Forelimb muscle (tissue), 1 donor: ENCODE measurements around the gene SPTBN4. TPM values are rescaled to one million over a fixed set of nuclear protein-coding genes. Genes with fewer than 3 reads are reported as not detected.
A peak's percentile ranks its signal among the peaks of the same experiment; 100 is the strongest.
"Not testable (repeated sequence)": the region's sequence is repeated elsewhere in the genome, so short reads cannot be mapped to it uniquely, and the experiment has no call there.

ENCODE experiments used
- DNase-seq: peaks from one replicate; pipeline ENCODE4 v3.0.0-alpha.2; 2013; ENCODE audit warnings: low read depth
- polyA plus RNA-seq: library from polyadenylated mRNA; unstranded; fragments of 120-200 nt; gene quantifications from one replicate; pipeline ENCODE4 v1.2.1, GENCODE V29; 2013; ENCODE audit not compliant: insufficient read length

Gene SPTBN4
- polyA plus RNA-seq, result 0.33 TPM

DNA sequence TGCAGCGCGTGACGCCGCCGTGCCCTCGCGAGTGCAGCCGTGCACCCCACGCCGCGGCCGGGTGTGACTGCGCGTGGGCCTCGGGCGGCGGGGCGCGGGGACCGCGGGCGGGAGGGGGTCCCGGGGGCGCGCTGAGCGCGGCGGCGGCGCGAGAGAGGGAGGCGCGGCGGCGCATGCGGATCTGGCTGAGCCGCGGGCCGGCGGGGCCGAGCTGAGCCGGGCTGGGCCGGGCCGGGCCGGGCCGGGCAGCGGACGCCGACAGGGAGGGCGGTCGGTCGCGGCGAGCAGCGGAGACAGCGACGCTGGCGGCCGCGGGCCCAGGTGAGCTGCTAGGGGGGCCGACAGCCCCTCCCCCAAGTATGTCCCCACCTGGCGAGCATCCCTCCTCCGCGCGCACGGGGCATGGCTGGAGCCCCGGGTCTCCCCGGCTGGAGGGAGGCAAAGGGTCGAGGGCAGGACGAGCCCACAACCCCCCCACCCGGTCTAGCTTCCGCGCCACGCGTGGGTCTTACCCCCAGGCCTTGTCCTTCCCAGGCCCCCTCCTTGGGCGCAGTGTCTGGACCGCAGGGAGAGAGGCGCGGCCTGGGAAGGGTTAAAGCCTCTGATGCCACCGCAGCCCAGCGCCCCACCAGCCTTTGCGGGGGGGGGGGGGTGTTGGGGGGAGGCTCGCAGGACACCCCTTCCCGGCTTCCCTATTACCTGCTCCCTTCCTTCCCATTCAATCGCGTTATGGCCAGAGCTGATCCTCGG is at the start of gene SPTBN4:
Gene SPTBN4 (plus strand): TSS at position 17 of the 750 bp plus-strand sequence. CDS start 5,621 bp downstream, outside the sequence.
- DNase-seq, result no peak

DNA sequence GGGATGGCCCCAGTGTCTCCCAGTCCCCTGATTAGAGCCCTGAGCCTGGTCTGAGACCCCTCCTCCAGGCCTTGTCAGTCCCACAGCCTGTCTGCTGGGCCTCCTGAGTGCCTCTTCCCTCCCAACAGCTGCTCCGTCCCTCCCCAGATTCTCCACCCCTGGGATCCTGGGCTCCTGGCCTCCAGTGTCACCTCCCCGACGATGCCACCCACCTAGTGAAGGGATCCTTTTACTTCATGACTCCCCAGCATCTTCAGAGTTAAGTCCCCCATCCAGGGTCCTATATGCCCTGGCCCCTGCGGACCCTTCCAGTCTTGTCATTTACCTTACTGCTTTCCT is 49.2 kb upstream of the SPTBN4 start:
- no peak for DNase-seq

DNA sequence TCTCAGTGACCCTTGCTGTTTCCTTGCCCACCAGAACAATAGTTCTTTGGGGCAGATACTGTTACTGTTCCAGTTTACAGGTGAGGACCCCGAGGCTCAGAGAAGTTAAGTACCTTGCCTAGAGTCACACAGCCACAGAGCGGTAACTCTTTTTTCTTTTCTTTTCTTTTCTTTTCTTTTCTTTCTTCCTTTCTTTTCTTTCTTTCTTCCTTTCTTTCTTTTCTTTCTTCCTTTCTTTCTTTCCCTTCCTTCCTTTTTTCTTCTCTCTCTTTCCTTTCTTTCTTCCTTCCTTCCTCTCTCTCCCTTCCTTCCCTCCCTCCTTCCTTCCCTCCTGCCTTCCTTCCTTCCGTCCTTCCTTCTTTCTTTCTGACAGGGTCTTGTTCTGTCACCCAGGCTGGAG is 48.8 kb upstream of the SPTBN4 start:
- no peak for DNase-seq

DNA sequence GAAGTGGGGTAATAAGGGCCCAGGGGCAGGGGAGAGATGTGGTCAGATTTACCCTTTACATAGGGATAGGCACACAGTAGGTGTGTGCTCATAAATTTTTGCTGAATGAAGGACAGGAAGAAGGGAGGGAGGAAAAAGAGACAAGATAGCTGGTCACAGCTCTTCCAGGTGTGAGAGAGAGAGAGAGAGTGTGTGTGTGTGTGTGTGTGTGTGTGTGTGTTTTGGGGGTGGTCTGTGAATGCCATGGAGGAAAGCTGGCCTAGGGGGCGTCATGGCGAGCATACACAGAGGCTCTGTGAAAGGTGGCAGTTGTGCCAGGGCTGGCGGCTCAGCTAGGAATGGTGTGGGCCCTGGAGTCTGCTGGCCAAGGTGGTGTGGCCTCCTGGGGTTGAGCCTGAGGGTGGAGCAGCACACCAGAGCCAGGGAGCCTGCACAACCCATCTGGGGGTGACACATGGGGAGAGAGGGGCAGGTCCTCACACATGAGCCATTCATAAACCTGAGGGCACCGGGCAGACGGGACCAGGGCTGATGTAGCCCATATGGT is 47.7 kb upstream of the SPTBN4 start:
- no peak for DNase-seq

DNA sequence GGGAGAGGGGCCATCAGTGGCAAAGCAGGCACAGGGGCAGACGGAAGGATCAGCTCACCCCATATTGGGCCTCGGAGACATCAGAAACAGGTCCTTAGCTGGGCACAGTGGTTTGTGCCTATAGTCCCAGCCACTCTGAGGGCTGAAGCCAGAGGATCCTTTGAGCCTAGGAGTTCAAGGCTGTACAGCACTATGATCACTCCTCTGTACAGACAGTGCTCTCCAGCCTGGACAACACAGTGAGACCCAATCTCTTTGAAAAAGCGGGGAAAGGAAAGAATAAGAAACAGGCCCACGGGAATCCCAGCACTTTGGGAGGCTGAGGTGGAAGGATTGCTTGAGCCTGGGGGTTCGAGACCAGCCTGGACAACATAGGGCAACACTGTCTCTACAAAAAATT is 47.0 kb upstream of the SPTBN4 start:
- no peak for DNase-seq

DNA sequence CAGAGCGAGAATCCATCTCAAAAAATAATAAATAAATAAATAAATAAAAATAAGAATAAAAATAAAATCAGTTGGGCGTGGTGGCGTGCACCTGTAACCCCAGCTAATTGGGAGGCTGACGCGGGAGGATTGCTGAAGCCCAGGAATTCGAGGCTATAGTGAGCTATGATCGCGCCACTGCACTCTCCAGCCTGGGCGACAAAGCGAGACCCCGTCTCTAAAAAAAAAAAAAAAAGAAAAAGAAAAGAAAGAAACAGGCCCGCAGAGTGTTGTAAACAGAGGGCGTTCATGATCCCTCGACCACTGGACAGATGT is 46.4 kb upstream of the SPTBN4 start:
- no peak for DNase-seq

DNA sequence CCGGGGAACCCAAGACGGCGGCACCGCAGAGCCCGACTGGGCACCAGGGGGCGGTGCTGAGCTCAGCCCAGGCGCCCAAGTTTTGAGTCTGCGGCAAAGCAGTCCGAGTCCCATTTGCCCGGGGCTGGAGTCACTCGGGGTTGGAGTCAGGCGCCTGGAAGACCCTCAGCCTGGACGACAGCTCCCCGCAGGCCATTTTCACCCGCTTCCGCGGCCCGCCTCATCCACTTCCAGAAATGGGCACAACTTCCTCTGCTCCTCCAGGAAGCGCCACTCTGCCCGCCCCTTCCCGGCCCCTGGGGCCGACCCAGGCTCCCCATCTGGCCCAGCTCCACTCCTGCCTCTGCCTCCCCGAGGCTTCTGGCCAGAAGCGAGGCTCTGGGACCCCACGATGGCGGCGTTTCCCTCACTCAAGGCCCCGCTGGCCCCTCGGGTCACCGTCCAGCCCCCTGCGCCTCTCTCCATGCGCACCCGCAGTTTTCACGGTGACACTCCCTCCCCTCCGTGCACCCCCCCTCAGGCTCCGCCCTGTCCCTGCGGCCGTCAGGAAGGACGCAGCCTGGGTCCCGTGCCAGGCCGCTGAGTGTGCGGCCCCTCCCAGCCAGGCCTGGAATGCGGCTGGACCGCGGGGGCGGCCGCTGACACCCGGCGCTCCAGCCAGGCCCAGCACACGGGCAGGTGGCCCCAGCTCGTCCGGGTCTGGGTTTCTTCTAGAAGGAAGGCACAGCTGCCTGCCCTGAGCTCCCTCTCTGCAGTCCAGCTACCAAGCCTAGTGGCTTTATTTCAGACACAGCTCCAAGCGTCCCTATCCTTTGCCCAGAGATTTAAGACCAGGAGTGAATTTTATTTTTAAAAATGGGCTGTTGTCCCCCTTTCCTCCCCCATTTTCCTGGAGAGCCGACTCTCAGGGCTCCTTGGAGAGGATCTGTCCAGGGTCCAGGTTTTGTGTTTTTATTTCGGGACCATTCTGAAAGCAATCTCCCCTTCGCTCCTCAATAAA is 45.7 kb upstream of the SPTBN4 start:
- DNase-seq, result peak; percentile 77

DNA sequence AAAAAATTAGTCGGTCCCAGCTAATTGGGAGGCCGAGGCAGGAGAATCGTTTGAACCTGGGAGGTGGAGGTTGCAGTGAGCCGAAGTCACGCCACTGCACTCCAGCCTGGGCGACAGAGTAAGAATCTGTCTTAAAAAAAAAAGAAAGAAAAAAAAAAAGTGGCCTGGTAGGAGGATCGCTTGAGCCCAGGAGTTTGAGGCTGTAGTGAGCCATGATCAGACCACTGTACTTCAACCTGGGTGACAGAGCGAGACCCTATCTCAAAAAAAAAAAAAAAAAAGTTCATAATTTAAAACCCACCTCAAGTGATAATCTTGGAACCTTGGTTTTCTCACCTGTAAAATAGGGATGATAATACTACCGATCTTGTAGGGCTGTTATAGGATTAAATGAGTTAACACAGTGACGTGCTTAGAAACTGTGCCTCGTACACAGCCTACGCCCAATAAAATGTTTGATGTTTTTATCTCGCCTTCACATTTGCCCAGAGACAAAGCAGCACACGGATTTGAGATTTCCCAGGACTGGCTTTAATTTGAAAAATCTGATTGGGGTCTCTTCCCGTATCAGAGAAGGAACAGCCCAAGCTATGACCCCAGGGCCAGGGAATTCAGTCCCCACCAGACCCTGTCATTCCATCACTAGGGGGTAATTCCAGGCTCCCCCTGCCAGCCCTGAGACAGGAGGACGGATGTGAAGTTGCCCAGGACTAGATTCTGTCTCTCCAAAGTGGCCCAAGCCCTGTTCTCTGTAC is 44.6 kb upstream of the SPTBN4 start:
- no peak for DNase-seq

DNA sequence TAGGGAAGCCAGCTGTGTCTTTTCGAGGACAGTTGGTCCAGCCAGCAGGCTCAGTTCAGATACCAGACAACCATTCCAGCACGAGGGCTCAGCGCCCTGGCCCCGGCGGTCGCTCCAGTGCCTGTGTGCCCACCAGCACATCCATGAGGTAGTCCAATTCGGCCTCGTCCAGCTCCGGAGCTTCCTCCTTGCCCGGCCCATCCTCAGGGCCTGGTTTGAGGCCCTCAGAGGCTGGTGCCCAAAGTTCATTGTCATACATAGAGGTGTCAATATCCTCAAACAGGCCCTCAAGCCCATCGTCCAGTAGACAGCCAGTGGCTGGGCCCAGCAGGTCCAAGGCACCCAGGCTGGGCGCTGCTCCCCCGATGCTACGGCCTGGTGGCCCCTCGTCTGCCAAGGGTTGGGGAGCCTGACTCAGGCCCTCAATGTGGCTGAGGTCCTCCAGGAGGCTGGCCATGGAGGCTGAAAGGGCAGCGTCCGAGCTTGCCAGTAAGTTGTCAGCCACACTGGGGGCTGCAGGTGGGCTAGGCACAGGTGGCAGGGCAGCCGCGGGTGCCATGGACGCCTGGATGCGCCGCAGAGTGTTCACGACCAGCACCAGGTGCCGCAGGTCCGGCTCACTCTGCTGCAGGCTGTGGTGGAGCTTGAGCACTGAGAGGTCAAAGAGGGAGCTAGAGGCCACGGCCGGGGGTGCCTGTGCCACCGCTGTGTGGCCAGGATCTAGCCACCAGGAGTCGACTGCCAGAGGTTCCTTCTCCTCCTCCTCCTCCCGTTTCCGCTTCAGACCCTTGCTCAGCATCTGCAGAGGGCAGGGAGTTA is 43.8 kb upstream of the SPTBN4 start:
- no peak for DNase-seq

DNA sequence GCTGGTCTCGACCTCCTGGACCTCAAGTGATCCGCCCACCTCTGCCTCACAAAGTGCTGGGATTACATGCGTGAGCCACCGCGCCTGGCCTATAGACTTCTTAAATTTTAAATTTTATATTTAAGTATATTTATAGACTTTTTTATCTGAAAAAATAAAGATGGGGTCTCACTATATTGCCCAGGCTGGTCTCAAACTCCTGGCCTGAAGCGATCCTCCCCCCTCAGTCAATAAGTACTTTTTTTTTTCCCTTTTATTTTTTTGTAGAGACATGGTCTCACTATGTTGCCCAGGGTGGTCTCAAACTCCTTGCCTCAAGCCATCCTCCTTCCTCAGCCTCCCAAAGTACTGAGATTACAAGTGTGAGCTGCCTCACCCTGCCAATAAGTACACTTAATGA is 42.9 kb upstream of the SPTBN4 start:
- DNase-seq, result no peak

DNA sequence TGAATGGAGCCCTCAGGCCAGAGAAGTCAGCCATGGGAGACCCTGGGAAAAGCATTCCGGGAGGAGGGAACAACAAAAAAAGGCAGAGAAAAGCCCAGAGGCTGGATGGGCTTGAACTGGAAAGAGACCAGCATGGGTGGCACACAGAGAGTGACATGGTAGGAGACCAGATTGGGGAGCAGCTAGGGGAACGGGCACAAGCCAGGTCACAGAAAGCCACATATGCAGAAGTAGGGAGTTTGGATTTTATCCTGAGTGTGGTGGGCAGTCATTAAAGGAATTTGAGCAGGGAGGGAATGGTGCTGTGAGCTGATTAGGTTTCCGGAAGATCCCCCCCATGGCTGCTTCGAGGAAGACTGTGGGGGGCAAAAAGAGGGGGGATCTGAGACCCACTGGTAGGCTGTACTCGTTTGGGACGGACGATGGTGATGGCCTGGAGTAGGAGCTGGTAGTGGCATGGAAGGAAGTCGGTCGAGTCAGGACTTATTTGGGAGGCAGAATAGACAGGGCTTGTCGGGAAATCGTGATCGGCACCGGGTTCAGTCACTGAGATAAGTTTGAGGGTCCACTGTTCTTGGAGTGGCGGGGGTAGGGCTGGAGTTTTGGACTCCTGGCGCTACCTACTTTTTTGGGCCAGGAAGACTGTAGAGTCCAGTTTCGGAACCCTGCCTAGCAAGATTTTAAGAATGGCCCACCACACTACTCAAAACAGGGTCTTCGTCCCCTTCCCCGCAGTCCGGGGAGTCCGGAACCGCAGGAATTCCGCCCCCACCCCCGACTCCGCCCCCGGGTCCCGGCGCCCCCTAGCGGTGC is 42.0 kb upstream of the SPTBN4 start:
- DNase-seq, result no peak

DNA sequence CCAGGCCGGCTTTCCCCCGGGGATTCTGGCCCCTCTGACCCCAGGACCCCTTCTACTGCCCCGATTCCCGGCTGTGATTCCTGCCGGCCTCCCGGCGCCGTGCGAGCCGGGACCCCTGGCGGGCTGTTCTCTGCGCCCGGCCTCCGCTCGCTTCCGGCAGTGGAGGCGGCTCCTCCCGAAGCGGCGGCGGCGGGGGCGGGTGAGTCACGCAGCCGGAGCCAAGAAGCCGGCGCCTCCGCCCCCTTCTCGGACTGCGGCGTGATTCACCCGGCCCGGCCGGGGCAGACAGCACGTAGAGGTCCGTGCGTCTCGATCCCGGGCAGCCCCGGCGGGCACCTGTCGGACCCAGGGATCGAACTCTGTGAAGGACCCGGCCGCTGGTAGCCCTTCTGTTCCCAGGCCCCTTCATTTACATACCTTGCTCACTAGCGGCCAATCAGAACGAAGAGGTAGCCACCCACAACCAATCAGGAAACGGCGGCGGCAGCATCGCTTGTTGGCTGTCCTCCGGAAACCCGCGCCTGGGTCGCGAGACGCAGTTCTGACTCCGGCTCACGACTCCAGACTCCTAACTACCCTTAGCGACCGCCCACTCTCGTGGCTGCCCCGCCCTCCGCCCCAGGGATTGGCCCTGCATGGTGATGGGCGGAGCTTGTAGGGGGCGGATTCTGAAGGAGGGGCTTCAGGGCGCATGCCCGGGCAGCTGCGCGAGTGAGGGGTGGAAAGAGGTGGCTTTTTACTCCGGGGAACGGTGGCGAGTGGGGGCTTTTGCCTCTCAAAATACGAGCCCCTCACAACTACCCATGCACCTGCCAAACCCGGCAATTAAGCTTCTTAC is 41.1 kb upstream of the SPTBN4 start, which contains the start of gene SERTAD1:
Gene SERTAD1 (minus strand): TSS at position 543 of the 838 bp plus-strand sequence. CDS start 2,446 bp downstream, outside the sequence.
- peak; percentile 97 for DNase-seq

DNA sequence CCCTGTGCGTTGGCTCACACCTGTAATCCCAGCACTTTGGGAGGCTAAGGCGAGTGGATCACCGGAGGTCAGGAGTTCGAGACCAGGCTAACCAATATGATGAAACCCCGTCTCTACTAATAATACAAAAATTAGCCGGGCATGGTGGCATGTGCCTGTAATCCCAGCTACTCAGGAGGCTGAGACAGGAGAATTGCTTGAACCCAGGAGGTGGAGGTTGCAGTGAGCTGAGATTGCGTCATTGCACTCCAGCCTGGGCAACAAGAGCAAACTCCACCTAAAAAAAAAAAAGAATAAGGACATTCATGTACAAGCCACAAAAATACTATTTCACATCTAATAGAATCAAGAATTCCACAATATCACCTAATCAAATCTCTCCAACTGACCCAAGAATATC is 38.6 kb upstream of the SPTBN4 start:
- DNase-seq, result not testable (repeated sequence)

DNA sequence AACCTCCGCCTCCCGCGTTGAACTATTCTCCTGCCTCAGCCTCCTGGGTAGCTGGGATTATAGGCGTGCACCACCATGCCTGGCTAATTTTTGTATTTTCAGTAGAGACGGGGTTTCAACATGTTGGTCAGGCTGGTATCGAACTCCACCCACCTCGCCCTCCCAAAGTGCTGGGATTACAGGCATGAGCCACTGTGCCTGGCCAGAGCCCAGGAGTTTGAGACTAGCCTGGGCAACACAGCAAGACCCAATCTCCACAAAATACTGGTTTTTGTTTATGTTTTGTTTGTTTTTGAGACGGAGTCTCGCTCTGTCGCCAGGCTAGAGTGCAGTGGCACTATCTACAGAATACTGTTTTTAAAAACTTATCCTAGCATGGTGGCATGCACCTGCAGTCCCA is 36.6 kb upstream of the SPTBN4 start:
- not testable (repeated sequence) for DNase-seq

DNA sequence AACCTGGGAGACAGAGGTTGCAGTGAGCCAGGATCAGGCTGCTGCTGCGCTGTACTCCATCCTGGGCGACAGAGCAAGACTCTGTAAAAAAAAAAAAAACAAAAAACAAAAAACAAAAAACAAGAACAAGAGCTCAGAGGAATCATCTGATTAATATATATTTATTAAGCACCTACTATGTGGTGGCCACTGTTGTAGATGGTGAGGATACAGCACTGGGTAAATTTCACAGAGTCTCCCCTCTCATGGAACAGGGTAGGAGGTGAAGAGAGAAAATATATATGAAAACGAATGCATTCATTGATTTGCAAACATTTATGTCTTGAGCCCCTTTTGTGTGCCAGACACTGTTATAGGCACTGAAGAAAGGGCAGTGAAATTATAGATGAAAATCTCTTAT is 35.1 kb upstream of the SPTBN4 start:
- no peak for DNase-seq

DNA sequence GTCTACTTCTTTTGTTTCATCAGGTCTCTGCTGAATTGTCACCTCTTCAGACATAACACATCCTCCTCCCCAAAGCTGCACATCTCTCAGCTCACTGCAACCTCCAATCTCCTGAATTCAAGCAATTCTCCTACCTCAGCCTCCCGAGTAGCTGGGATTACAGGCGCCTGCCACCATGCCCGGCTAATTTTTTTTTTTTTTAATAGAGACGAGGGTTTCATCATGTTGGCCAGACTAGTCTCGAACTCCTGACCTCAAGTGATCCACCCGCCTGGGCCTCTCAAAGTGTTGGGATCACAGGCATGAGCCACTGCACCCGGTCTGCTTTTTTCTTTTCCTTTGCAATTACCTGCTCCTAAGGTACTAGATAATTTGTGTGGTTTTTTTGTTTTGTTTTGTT is 34.0 kb upstream of the SPTBN4 start:
- DNase-seq, result not testable (repeated sequence)

DNA sequence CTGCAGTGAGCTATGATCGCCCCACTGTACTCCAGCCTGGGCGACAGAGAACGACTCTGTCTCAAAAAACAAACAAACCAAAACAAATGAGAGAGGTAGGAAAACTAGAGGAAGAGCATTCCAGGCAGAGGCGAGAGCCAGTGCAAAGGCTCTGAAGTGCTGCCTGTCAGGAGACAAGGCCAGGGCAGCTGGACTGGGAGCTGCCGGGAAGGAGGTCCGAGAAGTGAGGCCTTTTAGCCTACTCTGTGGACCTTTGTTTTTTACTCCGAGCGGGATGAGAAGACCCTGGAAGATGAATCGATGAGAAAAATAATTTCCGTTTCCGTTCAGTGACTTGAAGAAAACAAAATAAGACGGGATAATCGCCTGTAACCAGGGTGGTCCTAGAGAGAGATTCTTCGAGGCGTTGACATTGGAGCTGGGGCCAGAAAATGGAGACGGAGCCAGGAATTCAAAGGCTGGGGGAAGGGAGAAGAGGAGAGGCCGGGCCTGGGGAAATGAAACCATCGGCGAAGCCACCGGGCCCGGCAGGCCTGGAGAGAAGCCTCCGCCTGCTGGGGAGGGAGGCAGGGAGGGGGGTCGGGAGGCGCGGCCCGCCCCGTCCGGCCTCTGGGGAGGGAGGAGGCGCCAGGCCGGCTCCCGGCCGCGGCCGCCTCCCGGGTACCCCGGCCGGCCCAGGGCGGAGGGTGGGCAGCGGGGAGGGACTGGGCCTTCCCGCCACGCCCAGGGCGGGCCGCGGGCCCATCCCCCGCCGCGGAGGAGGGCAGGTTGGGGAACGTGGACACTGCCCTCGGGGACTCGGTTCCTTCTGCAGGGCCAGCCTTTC is 33.2 kb upstream of the SPTBN4 start:
- peak; percentile 80 for DNase-seq

DNA sequence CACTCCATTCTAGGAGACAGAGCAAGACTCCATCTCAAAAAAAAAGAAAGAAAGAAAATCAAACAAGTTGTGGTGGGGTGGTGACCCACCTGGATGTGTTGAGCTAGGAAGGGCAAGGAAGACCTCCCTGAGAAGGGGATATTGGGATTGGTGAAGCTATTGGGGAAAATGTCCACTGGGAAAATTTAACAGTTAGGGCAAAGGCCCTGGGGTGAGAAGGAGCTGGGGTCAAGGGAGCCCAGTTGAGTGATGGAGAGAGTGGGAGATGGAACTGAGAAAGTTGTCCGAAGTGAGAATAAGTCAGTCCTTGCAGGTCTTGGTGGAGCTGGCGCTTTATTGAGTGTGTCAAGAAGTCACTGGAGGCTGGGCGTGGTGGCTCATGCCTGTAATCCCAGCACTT is 28.5 kb upstream of the SPTBN4 start:
- no peak for DNase-seq
